ENCODE measurements around the gene EML5.

GRCh38 chr14:88710709-88711108 lies 82.0 kb downstream of the EML5 start:
- no peak for TF ChIP-seq POLR2A (IDR thresholded peaks at IDR 0.05; ENCODE audit: low read length)
- TF ChIP-seq GATA1 (IDR thresholded peaks at IDR 0.05; ENCODE audit: low read depth, low read length) = no peak
